Testis (tissue), 3 donors: ENCODE data around the gene HS2ST1. TPM values are rescaled to one million over a fixed set of nuclear protein-coding genes. Genes with fewer than 3 reads are reported as not detected.

Experiments used
- DNase-seq: peaks from one replicate; pipeline ENCODE4 v3.0.0-alpha.2; 2019
- H3K27ac ChIP-seq, 2 donors: fragments of 200-600 bp; sonication (generic); one replicate each; pipeline ENCODE4 v1.5.1; 2019
- H3K27me3 ChIP-seq: fragments of 200-600 bp; sonication (generic); one replicate; pipeline ENCODE4 v1.5.1; 2019
- H3K36me3 ChIP-seq: fragments of 200-600 bp; sonication (generic); one replicate; pipeline ENCODE4 v1.5.1; 2017; ENCODE audit warnings: low read depth; ENCODE audit errors: missing control alignments
- H3K4me1 ChIP-seq: fragments of 200-600 bp; sonication (generic); one replicate; pipeline ENCODE4 v1.5.1; 2019
- H3K4me3 ChIP-seq, 2 donors: fragments of 200-600 bp; sonication (generic); one replicate each; pipeline ENCODE4 v1.5.1; 2017 to 2019
- H3K9me3 ChIP-seq: fragments of 200-600 bp; sonication (generic); one replicate; pipeline ENCODE4 v1.5.1; 2017
- CTCF ChIP-seq, 3 experiments: fragments of 450-650 bp in 2 of 3; fragments of 200-600 bp in 1 of 3; sonication (generic) in 1 of 3; IDR thresholded peaks; one replicate each; pipeline ENCODE4 v1.5.1; 2016 to 2019; ENCODE audit warnings: antibody characterized with exemption in 3 of 3, mild to moderate bottlenecking in 2 of 3, moderate library complexity in 1 of 3
- POLR2A ChIP-seq: fragments of 450-650 bp; IDR thresholded peaks from one replicate; pipeline ENCODE4 v1.6.1; 2017; ENCODE audit warnings: antibody characterized with exemption, mild to moderate bottlenecking, moderate library complexity
- WGBS, 2 donors: methylation state at CpG; one replicate each; pipeline ENCODE4 v1.1.5; 2018; 5-methylcytosine and 5-hydroxymethylcytosine counted together
- intact Hi-C: fragments of 100-400 bp; cut with DNase I; formaldehyde crosslinking; loops from one replicate; pipeline ENCODE4 v1.15.1; 2023; ENCODE audit warnings: low total_unique reads
- polyA plus RNA-seq: library from polyadenylated mRNA; stranded (reverse); fragments of 350-450 nt; fragmentation: Illumina TruSeq; extraction: RNeasy Lipid Tissue Mini Kit (QIAGEN cat#74804); gene quantifications from one replicate; pipeline ENCODE4 v1.2.3, GENCODE V29; 2014; ENCODE audit warnings: low read depth, low replicate concordance; ENCODE audit not compliant: insufficient read depth
- total RNA-seq, 2 donors: library from RNA; depleted of rRNA; stranded (reverse); fragments of >200 nt; gene quantifications; one replicate each; pipeline ENCODE4 v1.2.3, GENCODE V29; 2016

HS2ST1 gene
- total and polyA plus RNA-seq, 3 donors from 2014 or later, result 12.8 to 22.4 (median 21.1) TPM

GRCh38 chr1:87149241-87150041 is 235.0 kb downstream of the HS2ST1 start:
- H3K4me1 ChIP-seq, result no peaks in the 10 kb centered on the region
- H3K27me3 ChIP-seq, result no peaks in the 10 kb centered on the region
- WGBS, 2 donors, result 69 to 82% methylated on average over 7 of the region's 7 CpGs
- intact Hi-C loops, result no loop called here
- no peaks in the 10 kb centered on the region for H3K9me3 ChIP-seq
- H3K27ac ChIP-seq, result no peak overlapping the region
- no peak overlapping the region for H3K4me3 ChIP-seq
- DNase-seq, result no peak
- H3K36me3 ChIP-seq, result no peaks in the 10 kb centered on the region
- TF ChIP-seq POLR2A (no peak), CTCF (IDR thresholded peaks at IDR 0.05) (no peak)

DNA sequence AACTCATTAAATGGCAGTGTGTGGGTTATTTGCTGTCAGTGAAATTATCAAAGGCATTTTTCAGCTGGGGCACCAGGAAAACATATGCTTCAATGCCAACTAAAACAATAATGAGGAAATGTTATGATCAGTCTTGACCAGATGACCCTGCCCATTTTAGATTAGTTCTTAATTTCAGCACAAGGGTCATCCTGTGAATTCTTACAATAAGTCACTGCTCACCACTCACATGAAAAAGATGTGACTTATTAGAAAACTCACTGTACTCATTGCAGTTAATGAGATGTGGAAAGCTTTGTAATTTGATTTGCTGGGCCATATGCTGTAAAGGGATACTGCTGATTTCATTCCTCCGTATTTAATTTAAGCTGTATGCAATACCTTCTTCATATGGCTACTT is 235.7 kb downstream of the HS2ST1 start:
- Histone ChIP-seq H3K36me3 (no peaks in the 10 kb centered on the region), H3K27ac (no peak overlapping the region), H3K4me3 (no peak overlapping the region), H3K9me3 (no peaks in the 10 kb centered on the region), H3K4me1 (no peaks in the 10 kb centered on the region), H3K27me3 (no peaks in the 10 kb centered on the region)
- intact Hi-C loops, result no loop called here
- 79 to 88% methylated on average over 1 of the region's 1 CpG for WGBS, 2 donors
- DNase-seq, result no peak
- TF ChIP-seq CTCF (IDR thresholded peaks at IDR 0.05) (no peak), POLR2A (no peak)

DNA sequence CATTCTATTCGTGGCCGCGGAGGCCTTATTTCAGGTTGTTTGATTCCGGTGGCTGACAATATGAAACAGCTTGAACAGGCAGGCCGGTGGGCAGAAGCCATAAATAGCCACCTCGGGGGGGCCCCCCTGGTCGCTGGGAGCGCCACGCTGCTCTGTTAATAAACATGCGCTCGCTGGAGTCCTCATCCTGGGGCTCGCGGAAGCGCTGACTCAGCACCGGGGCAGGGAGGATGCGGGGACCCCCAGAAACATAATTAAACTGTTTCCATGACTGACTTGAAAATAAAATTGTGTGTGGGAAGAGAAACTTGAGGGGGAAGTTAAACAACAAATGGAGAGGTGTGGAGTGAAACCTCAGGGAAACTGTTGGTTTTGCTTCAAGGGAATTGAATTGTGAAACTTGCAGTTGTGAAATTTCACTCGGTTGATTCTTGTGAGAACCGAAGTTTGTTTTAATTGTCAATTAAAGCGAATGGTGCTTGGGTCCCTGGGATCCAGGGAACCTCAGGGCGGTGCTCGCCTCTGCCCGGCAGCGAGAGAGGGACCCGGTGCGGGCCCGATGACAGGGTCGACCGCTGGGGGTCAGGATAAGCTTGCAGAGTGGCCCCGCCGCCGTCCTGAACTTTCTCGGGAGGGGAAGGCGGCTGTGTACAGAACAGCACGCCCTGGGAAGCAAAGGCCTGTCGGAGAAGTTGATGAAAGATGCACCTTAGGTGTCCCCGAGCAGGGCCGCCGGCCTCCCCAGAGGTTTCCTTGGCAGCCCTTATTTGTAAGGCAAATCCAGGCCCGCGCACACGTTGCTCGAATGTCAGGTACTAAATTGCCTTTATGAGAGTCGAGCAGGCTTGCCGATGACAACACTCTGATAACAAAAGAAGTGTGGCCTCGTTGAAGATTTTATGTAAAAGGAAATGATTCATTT is 237.3 kb downstream of the HS2ST1 start:
- TF ChIP-seq POLR2A (no peak), CTCF (IDR thresholded peaks at IDR 0.05) (peak; percentile 14 to 44 (median 18))
- intact Hi-C loops, result no loop called here
- no peaks in the 10 kb centered on the region for H3K36me3 ChIP-seq
- no peaks in the 10 kb centered on the region for H3K27me3 ChIP-seq
- peak overlapping the region; percentile 7 to 15 for H3K4me3 ChIP-seq
- DNase-seq, result peak; percentile 77
- WGBS, 2 donors, result 15 to 24% methylated on average over 35 to 45 of the region's 45 CpGs
- no peaks in the 10 kb centered on the region for H3K9me3 ChIP-seq
- no peaks in the 10 kb centered on the region for H3K4me1 ChIP-seq
- H3K27ac ChIP-seq, result peak overlapping the region in 1 of 2 donors; percentile 8

DNA sequence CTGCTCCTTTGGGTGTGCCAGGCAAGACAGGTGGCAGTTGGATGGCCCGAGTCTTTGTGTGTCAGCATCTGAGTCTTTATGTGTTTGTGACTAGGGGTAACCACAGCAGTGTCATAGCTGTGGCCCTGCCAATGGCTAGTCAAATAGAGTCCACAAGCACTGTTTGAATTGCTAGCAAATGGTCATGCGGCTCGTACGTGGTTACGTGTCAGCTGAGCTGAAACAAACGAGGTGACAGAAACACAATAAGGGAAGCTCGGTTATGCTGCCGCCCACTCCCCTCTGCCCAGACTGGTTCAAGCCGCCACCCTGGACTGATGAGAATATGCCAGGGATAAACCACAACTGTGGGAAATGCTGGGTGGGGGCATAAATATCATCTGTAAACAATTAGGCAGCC is 239.9 kb downstream of the HS2ST1 start:
- Histone ChIP-seq H3K27ac (no peak overlapping the region), H3K27me3 (no peaks in the 10 kb centered on the region), H3K9me3 (no peaks in the 10 kb centered on the region), H3K36me3 (no peaks in the 10 kb centered on the region), H3K4me3 (no peak overlapping the region), H3K4me1 (no peaks in the 10 kb centered on the region)
- no peak for DNase-seq
- WGBS, 2 donors, result 87 to 89% methylated on average over 9 of the region's 9 CpGs
- TF ChIP-seq CTCF (IDR thresholded peaks at IDR 0.05), result no peak
- TF ChIP-seq POLR2A, result no peak
- intact Hi-C loops, result no loop called here
